Activated CD4-positive, alpha-beta T cell treated with anti-CD3 and anti-CD28 coated beads, Interleukin-2, Interleukin-6, amounts not matched to agents 100 ng/mL and 50 ng/mL, durations not matched to agents 16 hours and 8 hours (primary cell): ENCODE measurements around the gene STARD7.
"Not testable (repeated sequence)": the region's sequence is repeated elsewhere in the genome, so short reads cannot be mapped to it uniquely, and the experiment has no call there.

Source experiments
- DNase-seq: peaks from one replicate; pipeline ENCODE4 v3.0.0-alpha.2; 2020

Gene STARD7

GRCh38 chr2:96233436-96233835 lies 24.8 kb upstream of the STARD7 start:
- no peak for DNase-seq

GRCh38 chr2:96231316-96231715 lies 22.7 kb upstream of the STARD7 start:
- DNase-seq: no peak

GRCh38 chr2:96225016-96225533 lies 16.4 kb upstream of the STARD7 start:
- DNase-seq: no peak

- not testable (repeated sequence) for DNase-seq
These were observed 12.5 kb upstream of the STARD7 start for GRCh38 chr2:96221106-96221505.

GRCh38 chr2:96219959-96220358 lies 11.3 kb upstream of the STARD7 start:
- not testable (repeated sequence) for DNase-seq

GRCh38 chr2:96218508-96219131 lies 10.0 kb upstream of the STARD7 start:
- no peak for DNase-seq

- no peak for DNase-seq
These were observed 5.9 kb upstream of the STARD7 start for GRCh38 chr2:96214554-96214953.

GRCh38 chr2:96213379-96213778 lies 4.8 kb upstream of the STARD7 start:
- DNase-seq: no peak

- DNase-seq: no peak
These were observed 3.7 kb upstream of the STARD7 start for GRCh38 chr2:96212339-96212738.

GRCh38 chr2:96209729-96210085 lies 1.1 kb upstream of the STARD7 start:
- no peak for DNase-seq

- DNase-seq: no peak
These were observed 543 bp upstream of the STARD7 start for GRCh38 chr2:96209011-96209728.

GRCh38 chr2:96207774-96208142 lies 869 bp downstream of the STARD7 start:
- DNase-seq: no peak

- peak; percentile 16 for DNase-seq
These were observed 1.4 kb downstream of the STARD7 start for GRCh38 chr2:96207073-96207773.

- DNase-seq: no peak
These were observed 2.7 kb downstream of the STARD7 start for GRCh38 chr2:96205888-96206287.

- no peak for DNase-seq
These were observed 3.6 kb downstream of the STARD7 start for GRCh38 chr2:96204836-96205624.

GRCh38 chr2:96203130-96204028 lies 5.2 kb downstream of the STARD7 start:
- peak; percentile 18 for DNase-seq

- DNase-seq: no peak
These were observed 6.3 kb downstream of the STARD7 start for GRCh38 chr2:96202152-96202854.

GRCh38 chr2:96201338-96201737 lies 7.3 kb downstream of the STARD7 start:
- no peak for DNase-seq

- DNase-seq: no peak
These were observed 9.7 kb downstream of the STARD7 start for GRCh38 chr2:96198921-96199320.

GRCh38 chr2:96197546-96198255 lies 10.9 kb downstream of the STARD7 start:
- DNase-seq: no peak
